HL-60/S4 (cell line): ENCODE data around the gene GRM6.

ENCODE experiments used
- in situ Hi-C: fragments of 300-500 bp; cut with MboI; formaldehyde crosslinking; loops from 2 replicates; pipeline ENCODE4 v1.14.3; 2022; ENCODE audit warnings: low sequenced_read_pairs

The GRM6 gene

DNA sequence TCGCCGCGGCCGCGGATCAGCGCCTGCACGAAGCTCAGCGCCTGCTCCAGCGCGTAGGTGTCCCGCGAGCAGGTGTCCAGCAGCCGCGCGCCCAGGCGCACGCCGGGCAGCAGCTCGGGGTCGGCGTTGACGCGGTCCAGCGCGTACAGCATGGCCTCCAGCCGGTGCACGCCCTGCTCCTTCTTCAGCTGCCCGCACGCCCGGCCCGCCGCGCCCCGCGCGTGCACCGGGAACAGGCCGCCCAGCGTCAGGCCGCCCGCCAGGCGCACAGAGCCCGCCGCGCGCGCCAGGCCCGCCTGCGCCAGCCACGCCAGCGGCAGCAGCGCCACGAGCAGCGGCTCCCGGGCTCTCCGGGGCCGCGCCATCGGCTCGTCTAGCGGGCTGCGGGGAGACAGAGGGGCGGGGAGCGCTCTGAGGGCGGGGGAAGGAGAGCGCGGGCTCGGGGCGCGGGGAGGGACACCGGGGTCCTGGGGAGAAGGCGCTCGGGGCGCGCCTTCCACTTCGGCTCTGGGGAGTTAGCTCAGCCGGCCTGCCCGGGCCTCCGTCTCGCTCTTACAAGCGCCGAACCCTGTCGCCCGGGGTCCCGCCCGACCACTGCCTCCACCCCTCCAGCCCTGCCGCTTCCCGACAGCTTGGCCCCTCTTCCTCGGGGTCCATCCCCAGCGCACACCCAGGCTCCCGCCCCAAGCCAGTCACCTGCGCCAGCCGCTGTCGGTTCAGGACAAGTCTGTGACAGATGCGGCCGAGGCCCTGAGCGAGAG lies at the start of gene GRM6:
Gene GRM6, minus strand, starts transcription at position 741 of the 761 bp plus-strand sequence. Its CDS starts 376 bp downstream, at position 365.
- in situ Hi-C loops, result no loop called here

DNA sequence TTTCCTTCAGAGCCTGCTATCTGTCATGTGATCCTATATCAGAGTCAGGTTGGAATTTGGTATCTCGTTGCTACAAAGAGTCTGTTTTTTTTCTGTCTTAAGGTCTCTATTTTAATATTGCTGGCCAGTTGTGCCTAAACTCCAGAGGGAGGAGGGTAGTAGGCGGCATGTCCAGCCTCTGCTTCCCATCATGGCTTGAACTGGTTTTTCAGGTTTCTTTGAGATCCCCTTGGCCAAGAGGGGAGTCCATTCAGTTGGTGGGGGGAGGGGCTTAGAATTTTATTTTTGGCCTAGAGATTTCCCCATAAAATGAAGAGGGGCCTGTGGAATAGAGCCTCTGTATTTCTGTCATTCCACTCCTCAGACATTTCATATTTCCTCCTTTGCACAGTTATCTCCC lies 49.6 kb upstream of the GRM6 start:
- in situ Hi-C loops, result no loop called here

DNA sequence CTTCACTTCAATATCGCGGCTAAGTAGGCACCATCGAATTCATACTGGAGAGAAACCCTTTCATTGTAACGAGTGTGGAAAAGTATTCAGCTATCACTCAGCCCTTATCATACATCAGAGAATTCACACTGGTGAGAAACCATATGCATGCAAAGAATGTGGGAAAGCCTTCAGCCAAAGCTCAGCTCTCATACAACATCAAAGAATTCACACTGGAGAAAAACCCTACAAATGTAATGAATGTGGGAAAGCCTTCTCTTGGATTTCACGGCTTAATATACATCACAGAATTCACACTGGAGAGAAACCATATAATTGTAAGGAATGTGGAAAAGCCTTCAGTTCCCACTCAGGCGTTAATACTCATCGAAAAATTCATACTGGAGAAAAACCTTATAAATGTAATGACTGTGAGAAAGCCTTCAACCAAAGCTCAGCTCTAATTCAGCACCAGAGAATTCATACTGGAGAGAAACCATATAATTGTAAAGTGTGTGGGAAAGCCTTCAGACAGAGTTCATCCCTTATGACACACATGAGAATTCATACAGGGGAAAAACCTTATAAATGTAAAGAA lies 38.0 kb upstream of the GRM6 start:
- in situ Hi-C loops, result no loop called here

DNA sequence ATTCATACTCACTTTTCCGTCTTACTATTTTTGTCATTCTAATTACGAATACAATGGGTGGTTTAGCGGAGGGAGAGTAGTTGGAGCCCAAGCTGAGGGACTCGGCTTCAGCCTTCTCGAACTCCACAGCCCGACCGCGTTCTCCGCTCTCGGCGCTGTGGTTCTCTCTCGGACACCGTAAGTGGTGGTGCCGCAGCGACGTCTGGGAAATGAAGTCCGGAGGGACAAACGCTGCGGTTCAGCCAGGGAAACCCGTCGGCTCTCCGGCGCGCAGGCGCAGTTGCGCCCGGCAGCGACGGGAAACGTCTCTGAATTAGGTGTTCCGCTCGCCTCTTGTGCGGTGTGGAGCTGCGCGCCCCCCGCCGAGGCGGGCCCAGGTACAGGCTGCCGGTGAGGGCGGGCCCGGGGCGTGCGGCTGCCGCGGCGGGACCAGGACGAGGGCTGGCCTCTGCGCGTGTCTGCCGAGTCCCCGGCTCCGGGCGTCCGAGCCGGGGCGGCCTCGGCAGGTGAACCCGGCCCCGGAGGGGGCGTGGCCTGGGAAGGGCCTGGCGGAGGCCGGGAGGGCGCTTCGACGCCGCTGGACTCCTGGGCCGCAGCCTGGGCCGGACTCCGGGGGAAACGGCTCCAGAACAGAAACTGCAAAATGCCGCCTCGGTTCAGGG lies 28.5 kb upstream of the GRM6 start, which contains the start of gene ZNF879:
Gene ZNF879, plus strand, starts transcription at position 277 of the 662 bp plus-strand sequence. CDS start 1,201 bp downstream, outside the sequence.
- in situ Hi-C loops, result no loop called here

DNA sequence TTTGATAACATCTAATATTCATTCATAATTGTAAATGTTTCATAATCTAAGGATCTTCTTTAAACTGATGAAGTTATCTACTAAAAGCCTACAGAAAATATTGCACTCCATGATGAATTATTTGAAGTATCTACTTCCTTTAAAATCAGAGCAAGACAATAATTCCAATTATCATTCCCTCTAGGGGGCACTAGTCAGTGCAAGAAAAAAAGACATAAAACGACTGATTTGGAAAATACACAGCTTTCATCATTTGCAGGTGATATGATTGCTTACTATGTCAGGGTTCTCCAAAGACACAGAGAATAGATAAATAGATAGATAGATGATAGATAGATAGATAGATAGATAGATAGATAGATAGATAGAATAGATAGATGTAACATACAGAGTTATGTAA lies 13.5 kb upstream of the GRM6 start:
- in situ Hi-C loops, result no loop called here

DNA sequence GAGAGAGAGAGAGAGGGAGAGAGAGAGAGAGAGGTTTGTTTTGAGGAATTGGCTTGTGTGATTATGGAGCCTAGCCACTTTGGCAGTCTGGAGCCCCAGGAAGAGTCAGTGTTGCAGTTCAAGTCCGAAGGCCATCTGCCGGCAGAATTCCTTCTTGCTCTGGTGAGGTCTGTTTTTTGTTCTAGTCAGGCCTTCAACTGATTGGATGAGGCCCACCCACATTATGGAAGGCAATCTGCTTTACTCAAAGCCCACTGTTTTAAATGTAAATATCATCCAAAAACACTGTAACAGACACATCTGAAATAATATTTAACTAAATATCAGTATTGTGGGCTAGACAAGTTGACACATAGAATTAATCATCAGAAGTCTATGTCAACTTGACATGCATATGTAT lies 11.4 kb upstream of the GRM6 start:
- in situ Hi-C loops, result no loop called here

DNA sequence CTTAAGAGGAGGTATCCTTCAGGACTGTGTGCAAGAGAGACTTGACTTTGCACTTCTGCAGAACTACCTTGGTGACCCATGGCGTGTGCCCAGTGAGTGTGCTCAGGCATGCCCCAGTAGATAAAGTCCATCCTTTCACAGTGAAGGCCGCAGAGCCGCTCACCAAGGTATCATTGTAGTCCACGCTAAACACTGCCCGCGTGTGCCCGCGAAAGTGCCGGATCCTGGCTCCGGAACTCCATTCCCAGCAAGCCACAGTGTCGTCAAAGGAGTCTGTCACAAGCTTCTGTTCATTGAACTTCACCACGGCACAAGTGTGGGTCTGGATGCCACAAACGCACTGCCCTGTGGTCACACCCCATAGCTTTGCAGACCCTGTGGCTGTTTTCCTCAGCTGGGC lies 3.3 kb upstream of the GRM6 start:
- in situ Hi-C loops, result no loop called here

DNA sequence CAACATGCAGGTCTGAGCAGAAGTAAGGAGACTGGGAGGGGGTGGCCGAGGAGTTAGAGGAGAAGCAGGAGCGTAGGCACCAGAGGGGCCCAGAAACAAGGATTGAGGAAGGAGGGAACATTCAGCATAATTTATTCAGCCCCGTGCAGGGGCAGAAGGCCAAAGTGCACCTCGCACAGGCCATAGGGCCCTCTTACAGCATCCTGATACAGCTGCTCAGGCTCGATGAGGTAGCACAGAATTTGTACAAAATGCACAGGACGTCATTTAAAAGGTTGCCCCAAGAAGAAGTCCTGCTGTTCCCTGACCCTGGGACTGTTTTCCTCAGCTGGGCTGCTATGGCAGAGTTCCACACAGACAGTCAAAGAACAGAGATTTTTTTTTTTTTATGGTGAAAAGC lies 2.1 kb upstream of the GRM6 start:
- in situ Hi-C loops, result no loop called here

DNA sequence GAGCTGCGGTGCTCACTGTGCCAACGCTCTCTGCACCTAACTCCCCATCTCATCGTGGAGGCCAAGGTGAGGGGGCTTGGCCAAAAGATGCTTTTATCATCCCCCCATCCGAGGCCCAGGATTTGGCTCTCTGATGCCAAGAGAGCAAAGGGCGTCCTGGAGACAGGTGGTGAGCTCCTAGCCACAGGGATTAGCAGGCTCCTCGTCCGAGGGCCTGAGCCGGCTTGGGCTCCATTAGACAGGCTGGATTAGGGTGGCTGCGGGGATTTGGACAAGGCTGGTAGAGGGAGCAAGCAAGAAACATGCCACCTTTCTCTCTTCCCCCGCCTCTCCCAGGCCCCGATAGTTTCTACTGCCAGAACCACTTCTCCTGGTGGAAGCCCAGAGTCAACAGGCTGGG lies 1.0 kb upstream of the GRM6 start:
- in situ Hi-C loops, result no loop called here

DNA sequence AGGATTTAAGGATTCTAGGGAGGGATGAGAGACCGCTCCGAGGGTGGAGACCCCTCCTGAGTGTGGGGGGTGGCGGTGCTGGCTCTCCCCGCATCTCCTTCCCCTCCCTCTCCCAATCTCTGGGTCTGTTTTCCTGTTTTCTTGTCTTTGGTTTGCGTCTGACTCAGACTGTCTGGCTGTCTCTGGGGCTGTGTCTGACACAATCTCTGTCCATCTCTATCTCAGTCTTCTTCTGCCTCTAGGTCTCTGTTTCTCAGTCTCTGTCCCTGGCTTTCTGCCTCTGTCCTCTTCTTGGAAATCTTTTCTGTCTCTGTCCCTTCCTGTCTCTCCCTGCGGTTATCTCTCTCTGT lies 196 bp upstream of the GRM6 start:
- in situ Hi-C loops, result no loop called here

DNA sequence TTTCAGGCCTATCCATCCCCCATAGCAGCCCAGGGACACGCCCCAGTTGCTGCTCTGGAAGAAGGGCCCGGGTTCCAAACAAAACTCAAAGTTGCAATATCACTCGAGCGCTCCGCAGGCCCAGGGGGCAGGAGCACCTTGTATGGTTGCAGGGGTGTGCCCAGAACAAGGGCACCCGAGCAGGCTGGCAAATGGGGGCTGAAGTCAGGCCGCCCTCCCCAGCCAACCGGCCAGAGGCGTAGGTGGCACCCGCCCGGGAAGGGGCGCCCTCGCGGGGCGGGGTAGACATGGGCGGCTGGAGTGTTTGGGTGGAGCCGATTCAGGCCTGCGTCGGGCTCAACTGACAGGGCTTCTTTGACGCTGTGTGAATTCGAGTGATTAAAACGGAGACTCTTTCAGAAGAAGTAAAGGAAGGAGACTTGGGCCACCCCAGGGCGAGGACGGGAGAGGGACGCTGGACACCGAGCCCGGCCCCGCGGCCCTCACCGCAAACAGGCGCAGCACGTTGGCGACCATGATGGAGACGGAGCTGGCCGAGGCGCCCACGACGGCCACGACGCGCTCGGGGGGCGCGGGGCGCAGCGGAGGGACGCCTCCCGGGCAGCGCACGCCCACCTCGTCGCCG lies 1.1 kb downstream of the GRM6 start:
- in situ Hi-C loops, result no loop called here

DNA sequence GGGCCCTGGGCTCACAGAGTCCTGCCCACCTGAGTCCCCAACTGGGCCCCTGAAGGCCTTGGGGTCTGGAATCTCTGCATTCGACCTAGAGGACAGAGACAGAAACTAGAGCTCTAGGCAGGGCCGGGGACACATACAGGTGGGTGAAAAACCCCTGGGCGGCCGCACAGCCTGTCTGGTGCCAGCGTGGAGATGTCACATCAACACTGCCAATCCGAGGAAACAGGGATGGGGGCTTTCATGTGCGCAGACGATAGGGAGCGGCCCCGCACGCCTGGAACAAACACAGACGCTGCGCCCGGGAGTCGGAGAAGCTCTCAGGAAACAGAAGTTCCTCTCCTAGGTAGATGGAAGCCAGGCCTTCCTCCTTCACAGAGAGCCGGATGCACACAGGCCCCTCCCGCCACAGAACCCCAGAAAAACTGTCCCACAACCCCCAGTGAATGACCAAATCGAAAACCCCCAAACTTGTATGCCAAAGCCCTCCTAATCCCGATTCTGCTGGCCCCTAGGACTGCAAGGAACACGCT lies 1.8 kb downstream of the GRM6 start:
- in situ Hi-C loops, result no loop called here

DNA sequence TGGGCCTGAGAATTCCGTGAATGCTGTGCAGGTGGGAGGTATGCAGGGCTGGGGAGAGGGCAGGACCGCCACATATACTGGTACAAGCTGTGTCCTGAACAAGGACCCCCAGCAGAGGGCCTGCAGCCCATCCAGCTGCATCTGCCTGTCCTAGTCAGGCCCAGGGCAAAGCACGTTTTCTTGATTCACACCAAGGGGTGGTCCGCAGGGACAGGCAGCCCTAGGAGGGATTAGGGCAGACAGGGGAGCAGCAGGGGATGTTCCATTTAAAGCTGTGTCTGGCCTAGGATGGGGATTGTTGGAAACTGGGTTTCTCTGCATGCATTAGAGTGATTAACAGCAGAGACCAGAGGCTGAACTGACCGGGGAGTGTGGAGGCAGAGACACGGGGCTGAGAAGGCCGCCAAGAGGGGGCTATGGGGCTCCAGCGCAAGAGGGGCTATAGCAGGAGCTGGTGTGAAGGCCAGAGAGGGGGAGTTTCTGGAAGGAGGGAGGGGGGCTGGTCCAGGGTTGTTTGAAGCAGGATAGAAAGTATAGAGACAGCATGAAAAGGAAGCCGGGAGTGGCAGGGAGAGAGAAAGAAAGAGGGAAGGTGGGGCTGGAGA lies 2.7 kb downstream of the GRM6 start:
- in situ Hi-C loops, result no loop called here

DNA sequence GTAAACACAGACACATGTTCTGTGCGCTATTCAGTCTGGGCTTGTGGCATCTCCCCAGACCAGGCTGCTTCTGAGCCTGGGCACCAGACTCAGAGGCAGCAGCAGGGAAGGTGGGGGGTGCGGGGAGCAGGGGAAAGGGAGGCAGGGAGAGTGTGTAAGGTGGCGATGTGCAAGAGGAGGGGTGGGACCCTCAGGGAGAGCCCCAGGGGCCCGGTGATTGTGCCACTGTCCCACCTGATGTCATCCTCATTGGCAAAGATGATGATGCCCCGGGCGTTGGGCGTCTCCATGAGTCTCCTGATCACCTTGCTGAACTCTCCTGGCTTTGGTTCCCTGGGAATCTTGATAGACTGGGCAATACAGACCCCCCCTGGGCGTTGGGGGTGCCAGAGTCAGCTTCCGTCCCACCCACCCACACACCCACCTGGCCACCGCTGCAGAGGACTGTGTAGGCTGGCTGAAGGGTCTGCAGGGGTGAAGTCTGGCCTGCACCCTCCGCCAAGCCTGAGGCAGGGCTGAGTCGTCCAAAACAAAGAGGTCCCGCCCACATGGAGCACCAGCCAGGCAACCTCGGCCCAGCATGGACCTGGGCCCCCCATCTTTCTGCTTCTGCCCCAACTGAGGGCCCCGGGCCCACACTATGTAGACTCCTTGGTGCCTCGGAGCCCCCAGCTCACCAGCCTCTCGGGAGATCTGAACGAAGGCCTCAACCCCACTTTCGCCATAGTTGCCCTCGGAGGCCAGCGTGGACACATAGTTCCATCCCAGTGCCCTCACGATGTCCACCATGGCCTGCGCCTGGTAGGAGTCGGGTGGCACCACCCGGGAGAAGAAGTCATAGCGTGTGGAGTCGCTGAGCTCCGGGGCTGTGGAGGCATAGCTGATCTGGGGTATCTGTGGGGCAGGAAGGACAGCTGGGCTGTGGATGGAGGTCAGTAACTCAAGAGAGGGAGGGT lies 3.7 kb downstream of the GRM6 start:
- in situ Hi-C loops, result no loop called here

DNA sequence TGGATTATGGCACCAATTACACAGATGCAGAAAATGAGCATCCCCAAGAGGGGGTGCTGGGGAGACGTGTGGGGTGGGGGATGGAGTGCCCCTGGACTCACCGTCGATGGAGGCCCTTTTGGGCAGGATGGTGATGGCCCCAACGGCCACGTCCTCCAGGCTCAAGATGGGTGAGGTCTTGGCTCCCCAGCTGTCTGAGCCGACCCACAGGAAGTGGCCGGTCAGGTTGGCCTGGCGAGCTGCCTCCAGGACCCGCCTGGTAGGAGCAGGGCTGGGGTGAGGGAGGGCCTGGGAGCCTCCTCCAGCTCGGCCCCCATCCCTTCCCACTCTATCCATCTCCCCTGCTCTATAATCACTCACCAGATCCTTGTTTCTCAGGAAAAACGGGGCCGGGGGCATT lies 4.6 kb downstream of the GRM6 start:
- in situ Hi-C loops, result no loop called here

DNA sequence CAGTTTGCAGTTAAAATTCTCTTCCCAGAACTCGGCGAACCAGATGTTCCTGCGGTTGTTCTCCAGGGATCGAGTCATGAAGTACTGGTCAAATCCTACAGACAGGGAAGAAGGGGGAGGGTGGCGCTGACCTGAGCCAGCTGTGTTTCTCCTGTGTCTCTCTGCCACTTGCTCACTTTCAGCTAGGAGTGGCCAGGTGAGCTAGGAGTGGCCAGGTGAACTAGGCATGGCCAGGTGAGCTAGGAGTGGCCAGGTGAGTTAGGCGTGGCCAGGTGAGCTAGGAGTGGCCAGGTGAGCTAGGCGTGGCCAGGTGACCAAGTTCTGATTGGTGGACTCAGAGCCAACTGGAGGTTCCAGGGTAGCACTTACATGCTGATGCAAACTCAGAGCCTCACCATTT lies 5.8 kb downstream of the GRM6 start:
- in situ Hi-C loops, result no loop called here

DNA sequence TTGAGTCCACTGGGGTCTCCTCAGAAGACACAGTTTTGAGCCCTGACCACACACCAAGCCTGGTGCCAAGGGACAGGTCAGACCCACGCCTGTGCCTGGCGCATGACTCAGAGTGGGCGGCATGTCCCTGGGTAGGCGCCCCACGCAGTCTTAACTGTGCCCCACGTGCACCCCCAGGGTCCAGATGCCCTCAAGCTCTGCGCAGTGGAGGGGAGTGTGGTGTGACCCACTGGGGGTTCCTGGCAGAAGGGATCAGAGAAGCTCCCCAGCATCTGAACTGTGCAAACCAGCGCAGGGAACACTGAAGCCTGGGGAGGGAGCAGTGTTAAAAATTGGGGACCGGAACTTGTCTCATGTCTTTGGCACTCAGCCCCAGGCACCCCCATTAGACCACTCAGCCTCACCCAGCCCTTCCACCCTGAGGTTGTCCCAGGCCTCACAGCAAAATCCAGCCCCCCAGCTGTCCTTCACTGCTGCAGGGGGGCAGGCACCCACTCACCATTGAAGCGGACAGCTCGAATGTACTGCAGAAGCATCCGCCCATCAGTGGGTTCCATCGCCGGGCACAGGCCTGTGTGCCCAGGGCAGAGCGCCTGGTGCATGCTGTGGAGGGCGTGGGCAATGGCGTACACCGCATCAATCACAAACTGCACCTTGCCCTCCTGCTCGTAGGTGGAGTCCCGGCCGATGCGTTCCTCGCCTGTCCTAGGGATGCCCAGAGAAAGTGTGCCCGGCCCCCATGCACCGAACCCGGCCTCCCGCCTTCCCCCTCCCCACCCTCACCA lies 6.5 kb downstream of the GRM6 start:
- in situ Hi-C loops, result no loop called here

DNA sequence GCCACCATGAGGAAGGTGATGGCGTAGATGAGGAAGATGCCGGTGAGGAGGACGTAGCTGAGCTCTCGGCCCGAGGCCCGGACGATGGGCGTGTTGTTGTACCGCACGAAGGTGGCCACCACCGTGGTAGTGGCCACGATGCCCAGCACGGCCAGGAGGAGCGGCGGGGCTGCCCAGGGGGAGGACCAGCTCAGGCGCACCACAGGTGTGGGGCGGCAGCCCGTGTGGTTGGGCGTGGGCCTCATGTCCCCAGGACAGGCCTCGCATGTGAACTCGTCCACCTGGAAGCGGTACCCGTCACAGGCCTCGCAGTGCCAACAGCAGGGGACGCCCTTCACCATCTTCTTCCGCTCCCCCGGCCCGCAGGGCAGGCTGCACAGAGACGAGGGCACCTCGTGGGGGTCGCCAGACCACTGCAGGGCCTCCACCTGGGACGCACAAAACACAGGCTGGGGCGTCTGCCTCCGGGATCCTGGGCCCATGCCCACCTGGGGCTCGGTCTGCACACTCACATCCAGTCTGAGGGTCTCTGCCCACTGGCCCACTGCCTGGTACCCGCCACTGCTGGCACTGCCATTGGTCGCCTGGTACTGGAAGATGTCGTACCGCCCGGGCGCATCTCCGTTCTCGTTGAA lies 8.7 kb downstream of the GRM6 start:
- in situ Hi-C loops, result no loop called here
